Thyroid gland (tissue), 4 donors: ENCODE measurements around the gene SYNGAP1. TPM values are rescaled to one million over a fixed set of nuclear protein-coding genes. Genes with fewer than 3 reads are reported as not detected.

ENCODE experiments used
- DNase-seq, 2 donors: peaks; one replicate each; pipeline ENCODE4 v3.0.0-alpha.2; 2019
- H3K27ac ChIP-seq, 3 donors: fragments of 200-600 bp; sonication (generic); 1 replicate in 2 of 3; 2 replicates in 1 of 3; pipeline ENCODE4 v1.5.1; 2016 to 2019; ENCODE audit warnings: mild to moderate bottlenecking in 1 of 3, moderate library complexity in 1 of 3
- H3K27me3 ChIP-seq: fragments of 200-600 bp; sonication (generic); one replicate; pipeline ENCODE4 v1.5.1; 2019
- H3K36me3 ChIP-seq, 2 donors: fragments of 200-600 bp; sonication (generic); one replicate each; pipeline ENCODE4 v1.5.1; 2016 to 2019
- H3K4me1 ChIP-seq, 2 donors: fragments of 200-600 bp; sonication (generic); one replicate each; pipeline ENCODE4 v1.5.1; 2017 to 2019
- H3K4me3 ChIP-seq, 3 donors: fragments of 200-600 bp; sonication (generic); replicated peaks in 1 of 3; 1 replicate in 2 of 3; 2 replicates in 1 of 3; pipeline ENCODE4 v1.5.1; 2016; ENCODE audit warnings: mild to moderate bottlenecking in 1 of 3
- H3K9me3 ChIP-seq: fragments of 200-600 bp; sonication (generic); one replicate; pipeline ENCODE4 v1.5.1; 2017
- CTCF ChIP-seq, 6 experiments: fragments of 200-600 bp in 3 of 6; fragments of 450-650 bp in 3 of 6; sonication (generic) in 3 of 6; IDR thresholded peaks; one replicate each; pipeline ENCODE4 v1.5.1; 2016 to 2019; ENCODE audit warnings: antibody characterized with exemption in 6 of 6, mild to moderate bottlenecking in 2 of 6, inconsistent platforms in 1 of 6, moderate library complexity in 1 of 6
- POLR2A ChIP-seq, 2 donors: fragments of 450-650 bp; IDR thresholded peaks; one replicate each; pipeline ENCODE4 v1.6.1; 2017; ENCODE audit warnings: antibody characterized with exemption in 2 of 2, mild to moderate bottlenecking in 2 of 2, moderate library complexity in 1 of 2
- WGBS, 2 donors: methylation state at CpG; one replicate each; pipeline ENCODE4 v1.1.5; 2017; 5-methylcytosine and 5-hydroxymethylcytosine counted together
- intact Hi-C: fragments of 100-400 bp; cut with DNase I; formaldehyde crosslinking; loops from one replicate; pipeline ENCODE4 v1.15.1; 2023
- total RNA-seq, 4 donors: library from RNA; depleted of rRNA; stranded (reverse); fragments of >200 nt; gene quantifications; one replicate each; pipeline ENCODE4 v1.2.3, GENCODE V29; 2016

SYNGAP1 gene
- total RNA-seq, 4 donors from 2014 or later = 10.0 to 15.3 (median 12.2) TPM

DNA sequence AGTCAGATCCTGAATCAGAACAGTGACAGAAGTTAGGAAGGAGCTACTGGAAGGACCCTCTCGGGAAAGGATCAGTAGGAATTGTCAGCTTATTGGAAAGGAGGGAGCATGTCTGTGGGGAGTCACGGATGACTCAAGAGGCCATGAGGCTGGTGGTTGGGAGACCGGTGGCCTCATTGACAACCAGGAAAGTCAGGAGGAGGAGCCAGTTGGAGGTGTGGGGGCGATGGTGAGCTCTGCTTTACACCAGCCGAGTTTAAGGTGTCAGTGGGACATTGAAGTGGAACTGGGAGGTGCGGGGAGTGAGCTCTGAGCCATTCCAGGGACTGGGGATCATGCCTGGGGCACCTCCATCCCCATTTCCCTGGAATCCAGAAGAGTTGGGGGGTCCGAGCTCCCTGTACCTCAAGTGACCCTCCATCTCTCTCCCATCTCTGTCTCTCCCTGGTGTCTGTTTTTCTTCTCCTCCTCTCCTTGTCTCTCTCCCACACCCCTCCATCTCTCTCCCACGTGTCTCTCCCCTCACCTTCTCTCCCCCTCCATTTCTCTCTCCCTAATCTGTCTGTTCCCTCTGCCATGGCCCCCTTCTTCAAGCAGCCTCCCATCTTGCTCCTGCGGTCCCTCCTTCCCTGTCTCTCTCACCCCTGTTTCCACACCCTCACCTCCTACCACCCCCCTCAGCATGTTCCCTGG lies 20.2 kb downstream of the SYNGAP1 start:
- 79 to 80% methylated on average over 9 of the region's 9 CpGs for WGBS, 2 donors
- no peaks in the 10 kb centered on the region for H3K4me1 ChIP-seq
- intact Hi-C loops = no loop called here
- H3K36me3 ChIP-seq = peaks cover 22 to 29% of the 10 kb centered on the region in 2 donors
- no peaks in the 10 kb centered on the region for H3K9me3 ChIP-seq
- no peaks in the 10 kb centered on the region for H3K27me3 ChIP-seq
- TF ChIP-seq POLR2A (IDR thresholded peaks at IDR 0.05) = no peak
- no peak for TF ChIP-seq CTCF (IDR thresholded peaks at IDR 0.05)
- DNase-seq = no peak
- H3K27ac ChIP-seq = no peak overlapping the region
- H3K4me3 ChIP-seq = no peak overlapping the region

GRCh38 chr6:33440649-33441309 lies 20.9 kb downstream of the SYNGAP1 start:
- no peak for DNase-seq
- Histone ChIP-seq H3K27me3 (no peaks in the 10 kb centered on the region), H3K9me3 (no peaks in the 10 kb centered on the region), H3K4me1 (no peaks in the 10 kb centered on the region), H3K4me3 (no peak overlapping the region), H3K27ac (no peak overlapping the region), H3K36me3 (peaks cover 17 to 23% of the 10 kb centered on the region in 2 donors)
- no peak for TF ChIP-seq CTCF (IDR thresholded peaks at IDR 0.05)
- intact Hi-C loops = no loop called here
- WGBS, 2 donors = 84 to 85% methylated on average over 19 of the region's 19 CpGs

GRCh38 chr6:33441457-33441856 lies 21.6 kb downstream of the SYNGAP1 start:
- H3K36me3 ChIP-seq = peaks cover 17 to 23% of the 10 kb centered on the region in 2 donors
- no peaks in the 10 kb centered on the region for H3K27me3 ChIP-seq
- intact Hi-C loops = no loop called here
- no peak for DNase-seq
- TF ChIP-seq CTCF (IDR thresholded peaks at IDR 0.05) (no peak), POLR2A (IDR thresholded peaks at IDR 0.05) (no peak)
- WGBS, 2 donors = 92 to 98% methylated on average over 5 to 9 of the region's 9 CpGs
- no peaks in the 10 kb centered on the region for H3K9me3 ChIP-seq
- H3K4me3 ChIP-seq = no peak overlapping the region
- H3K4me1 ChIP-seq = no peaks in the 10 kb centered on the region
- no peak overlapping the region for H3K27ac ChIP-seq

DNA sequence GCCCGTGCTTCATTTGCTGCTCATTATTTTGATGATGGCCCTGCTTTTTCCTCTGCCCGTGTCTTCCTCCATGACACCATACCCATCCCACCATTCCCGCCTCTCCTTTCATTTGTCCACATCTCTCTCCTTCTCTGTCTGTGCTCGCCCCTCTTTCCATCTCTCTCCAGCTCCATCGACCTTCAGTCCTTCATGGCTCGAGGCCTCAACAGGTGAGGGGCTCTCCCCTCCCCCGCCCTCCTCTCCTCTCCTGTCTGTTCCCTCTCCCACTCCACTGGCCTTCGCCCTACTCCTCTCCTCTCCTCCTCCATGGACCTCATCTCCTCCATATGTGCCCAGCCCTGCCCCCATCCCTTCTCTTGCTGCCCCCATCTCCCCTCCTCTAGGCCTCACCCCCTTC lies 22.4 kb downstream of the SYNGAP1 start:
- DNase-seq = no peak
- no peak overlapping the region for H3K4me3 ChIP-seq
- no peaks in the 10 kb centered on the region for H3K27me3 ChIP-seq
- H3K36me3 ChIP-seq = peaks cover 12 to 16% of the 10 kb centered on the region in 2 donors
- H3K4me1 ChIP-seq = no peaks in the 10 kb centered on the region
- TF ChIP-seq POLR2A (IDR thresholded peaks at IDR 0.05) (no peak), CTCF (IDR thresholded peaks at IDR 0.05) (no peak)
- H3K27ac ChIP-seq = no peak overlapping the region
- WGBS, 2 donors = 87 to 91% methylated on average over 8 of the region's 8 CpGs
- H3K9me3 ChIP-seq = no peaks in the 10 kb centered on the region
- intact Hi-C loops = no loop called here

GRCh38 chr6:33443025-33443424 lies 23.2 kb downstream of the SYNGAP1 start:
- 91 to 98% methylated on average over 7 to 13 of the region's 17 CpGs for WGBS, 2 donors
- TF ChIP-seq CTCF (IDR thresholded peaks at IDR 0.05) (no peak), POLR2A (IDR thresholded peaks at IDR 0.05) (no peak)
- Histone ChIP-seq H3K9me3 (no peaks in the 10 kb centered on the region), H3K36me3 (peaks cover 5 to 9% of the 10 kb centered on the region in 2 donors), H3K4me1 (no peaks in the 10 kb centered on the region), H3K4me3 (no peak overlapping the region), H3K27ac (no peak overlapping the region), H3K27me3 (no peaks in the 10 kb centered on the region)
- DNase-seq = no peak
- intact Hi-C loops = no loop called here
